IPS-18a (cell line): ENCODE data around the gene MFAP5.
"Not testable (repeated sequence)": the region's sequence is repeated elsewhere in the genome, so short reads cannot be mapped to it uniquely, and the experiment has no call there.

Source experiments
- H3K27ac ChIP-seq: one replicate; pipeline ENCODE4 v1.5.1; 2013; ENCODE audit warnings: low read length
- H3K27me3 ChIP-seq: one replicate; pipeline ENCODE4 v1.6.1; 2013; ENCODE audit warnings: mild to moderate bottlenecking, low read length; ENCODE audit not compliant: control insufficient read depth, insufficient read depth
- H3K36me3 ChIP-seq: one replicate; pipeline ENCODE4 v1.6.1; 2013; ENCODE audit warnings: low read depth, low read length; ENCODE audit not compliant: control insufficient read depth
- H3K4me1 ChIP-seq: one replicate; pipeline ENCODE4 v1.6.1; 2013; ENCODE audit warnings: low read depth, low read length; ENCODE audit not compliant: control insufficient read depth
- H3K4me3 ChIP-seq: one replicate; pipeline ENCODE4 v1.5.1; 2013; ENCODE audit warnings: low read length
- H3K9ac ChIP-seq: one replicate; pipeline ENCODE4 v1.6.1; 2013; ENCODE audit warnings: mild to moderate bottlenecking, low read length, moderate library complexity
- H3K9me3 ChIP-seq: one replicate; pipeline ENCODE4 v1.6.1; 2013; ENCODE audit warnings: low read depth, low read length; ENCODE audit not compliant: control insufficient read depth

The MFAP5 gene

DNA sequence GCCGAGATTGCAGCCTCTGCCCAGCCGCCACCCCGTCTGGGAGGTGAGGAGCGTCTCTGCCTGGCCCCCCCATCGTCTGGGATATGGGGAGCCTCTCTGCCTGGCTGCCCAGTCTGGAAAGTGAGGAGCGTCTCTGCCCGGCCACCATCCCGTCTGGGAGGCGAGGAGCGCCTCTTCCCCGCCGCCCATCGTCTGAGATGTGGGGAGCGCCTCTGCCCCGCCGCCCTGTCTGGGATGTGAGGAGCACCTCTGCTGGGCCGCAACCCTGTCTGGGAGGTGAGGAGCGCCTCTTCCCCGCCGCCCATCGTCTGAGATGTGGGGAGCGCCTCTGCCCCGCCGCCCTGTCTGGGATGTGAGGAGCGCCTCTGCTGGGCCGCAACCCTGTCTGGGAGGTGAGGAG is 37.9 kb downstream of the MFAP5 start:
- H3K4me3 ChIP-seq, H3K9me3 ChIP-seq, H3K4me1 ChIP-seq, H3K9ac ChIP-seq, H3K27me3 ChIP-seq, H3K36me3 ChIP-seq, H3K27ac ChIP-seq: not testable (repeated sequence)

DNA sequence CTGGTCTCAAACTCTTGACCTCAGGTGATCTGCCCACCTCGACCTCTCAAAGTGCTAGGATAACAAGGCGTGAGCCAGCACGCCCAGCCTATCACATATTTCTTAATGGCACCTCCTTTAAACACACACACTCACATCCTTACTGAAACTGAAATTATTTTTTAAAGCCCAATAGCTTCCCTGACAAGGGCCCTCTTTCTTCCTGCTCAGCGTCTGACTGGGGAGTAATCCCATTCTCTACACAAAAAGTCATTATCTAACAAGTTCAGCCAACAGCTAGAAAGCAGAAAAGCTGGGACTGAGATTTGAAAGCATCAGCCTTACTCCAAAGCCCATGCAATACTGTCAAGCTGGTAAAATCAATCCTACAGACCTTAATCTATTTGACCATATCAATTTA is 40.0 kb downstream of the MFAP5 start:
- no peaks in the 10 kb centered on the region for H3K27me3 ChIP-seq
- no peaks in the 10 kb centered on the region for H3K36me3 ChIP-seq
- no peak overlapping the region for H3K4me3 ChIP-seq
- H3K4me1 ChIP-seq, result no peaks in the 10 kb centered on the region
- no peak overlapping the region for H3K27ac ChIP-seq
- no peak overlapping the region for H3K9ac ChIP-seq
- peaks cover 3% of the 10 kb centered on the region for H3K9me3 ChIP-seq

DNA sequence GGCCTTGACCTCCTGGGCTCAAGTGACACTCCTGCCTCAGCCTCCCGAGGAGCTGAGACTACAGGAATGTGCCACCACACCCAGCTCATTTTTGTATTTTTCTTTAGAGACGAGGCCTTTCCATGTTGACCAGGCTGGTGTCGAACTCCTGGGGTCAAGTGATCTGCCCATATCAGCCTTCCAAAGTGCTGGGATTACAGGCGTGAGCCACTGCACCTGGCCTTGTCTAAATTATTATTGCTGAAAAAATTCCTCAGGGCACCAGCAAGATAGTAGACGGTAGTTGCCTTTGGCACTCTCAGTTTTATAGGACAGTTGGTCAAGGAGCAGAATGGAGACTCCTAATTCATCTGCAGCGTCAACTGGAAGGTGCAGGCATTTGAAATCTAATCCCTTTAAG is 47.4 kb downstream of the MFAP5 start:
- H3K27me3 ChIP-seq, result no peaks in the 10 kb centered on the region
- no peaks in the 10 kb centered on the region for H3K36me3 ChIP-seq
- no peak overlapping the region for H3K27ac ChIP-seq
- no peaks in the 10 kb centered on the region for H3K9me3 ChIP-seq
- H3K4me3 ChIP-seq, result no peak overlapping the region
- no peaks in the 10 kb centered on the region for H3K4me1 ChIP-seq
- H3K9ac ChIP-seq, result no peak overlapping the region

DNA sequence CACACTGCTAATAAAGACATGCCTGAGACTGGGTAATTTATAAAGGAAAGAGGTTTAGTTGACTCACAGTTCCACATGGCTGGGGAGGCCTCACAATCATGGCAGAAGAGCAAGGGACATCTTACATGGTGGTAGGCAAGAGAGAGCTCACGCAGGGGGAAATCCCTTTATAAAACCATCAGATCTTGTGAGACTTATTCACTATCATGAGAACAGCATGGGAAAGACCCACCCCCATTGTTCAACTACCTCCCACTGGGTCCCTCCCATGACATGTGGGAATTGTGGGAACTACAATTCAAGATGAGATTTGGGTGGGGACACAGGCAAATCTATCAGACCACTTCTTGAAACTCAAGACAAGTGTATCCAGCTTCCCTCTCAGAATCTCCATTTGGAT is 48.7 kb downstream of the MFAP5 start:
- not testable (repeated sequence) for H3K4me3 ChIP-seq, H3K9ac ChIP-seq, H3K27ac ChIP-seq, H3K27me3 ChIP-seq, H3K36me3 ChIP-seq, H3K4me1 ChIP-seq, H3K9me3 ChIP-seq

DNA sequence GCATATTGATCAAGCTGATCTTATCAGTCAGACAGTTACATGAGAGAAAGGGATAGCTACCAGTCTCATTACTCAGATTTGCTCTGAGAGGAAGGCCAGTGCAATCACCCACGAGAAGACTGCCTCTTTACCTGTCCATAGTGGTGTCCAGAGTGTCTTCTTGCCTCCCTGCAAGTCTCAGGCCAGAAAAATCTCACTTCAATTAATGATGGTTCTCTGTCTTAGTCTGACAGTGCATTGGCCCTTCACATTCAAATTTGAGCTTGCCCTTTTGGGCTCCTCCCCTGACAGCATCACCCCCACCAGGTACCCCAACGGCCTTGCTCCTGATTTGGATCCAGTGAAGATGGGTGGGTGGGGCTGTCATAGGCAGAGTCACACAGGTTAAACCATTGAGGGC is 50.0 kb downstream of the MFAP5 start, which contains the start of gene AICDA:
Gene AICDA, minus strand, starts transcription at position 231 of the 400 bp plus-strand sequence. Its CDS starts 92 bp downstream, at position 139.
- Histone ChIP-seq H3K4me3 (no peak within 1 kb of the TSS), H3K27ac (no peak within 1 kb of the TSS)

DNA sequence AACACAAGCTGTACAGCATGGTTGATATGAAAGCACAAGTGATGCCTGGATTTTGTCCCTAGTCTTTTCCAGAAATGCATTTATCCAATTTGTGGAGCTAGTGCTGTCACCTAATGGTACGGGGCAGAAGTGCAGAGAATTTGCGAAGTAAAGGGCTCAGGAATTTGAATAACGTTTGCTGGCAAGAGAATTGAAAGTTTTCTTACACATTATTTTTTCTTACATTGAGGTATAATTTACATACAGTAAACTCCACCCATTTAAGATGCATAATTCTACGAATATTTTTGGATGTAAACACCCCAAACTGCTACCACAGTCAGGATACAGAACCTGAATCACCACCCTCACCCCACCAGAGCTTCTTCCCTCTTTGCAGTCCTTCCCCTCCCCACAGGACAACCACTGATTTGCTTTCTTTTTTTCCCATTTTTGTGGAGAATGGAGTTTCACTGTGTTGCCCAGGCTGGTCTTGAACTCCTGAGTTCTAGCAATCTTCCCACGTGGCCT is 53.5 kb downstream of the MFAP5 start:
- no peaks in the 10 kb centered on the region for H3K36me3 ChIP-seq
- peaks cover 4% of the 10 kb centered on the region for H3K4me1 ChIP-seq
- H3K27ac ChIP-seq, result no peak overlapping the region
- no peak overlapping the region for H3K4me3 ChIP-seq
- no peak overlapping the region for H3K9ac ChIP-seq
- no peaks in the 10 kb centered on the region for H3K9me3 ChIP-seq
- no peaks in the 10 kb centered on the region for H3K27me3 ChIP-seq

More for the DNA sequence above, 50.0 kb downstream of the MFAP5 start, which contains the start of gene AICDA:
- no peaks in the 10 kb centered on the region for H3K9me3 ChIP-seq
- no peaks in the 10 kb centered on the region for H3K36me3 ChIP-seq
- H3K27me3 ChIP-seq, result no peaks in the 10 kb centered on the region
- H3K9ac ChIP-seq, result no peak within 1 kb of the TSS
- peaks cover 4% of the 10 kb centered on the region for H3K4me1 ChIP-seq

DNA sequence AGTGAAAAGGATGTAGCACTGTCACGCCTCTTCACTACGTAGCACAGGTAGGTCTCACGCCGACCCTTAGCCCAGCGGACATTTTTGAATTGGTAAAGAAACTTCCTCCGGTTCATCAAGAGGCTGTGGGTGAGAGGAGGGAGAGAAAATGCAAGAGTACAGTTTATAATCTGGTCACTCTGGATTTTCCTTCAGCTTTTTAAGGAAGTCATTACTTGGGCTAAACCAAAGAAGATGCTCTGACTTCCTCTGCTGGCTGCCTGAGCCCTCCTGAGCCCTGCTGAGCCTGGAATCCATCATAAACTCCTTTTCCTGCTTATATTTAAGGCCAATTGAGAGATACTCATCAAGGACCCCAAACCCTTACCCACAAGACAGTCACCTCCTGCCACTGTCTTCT is 55.7 kb downstream of the MFAP5 start:
- no peak overlapping the region for H3K27ac ChIP-seq
- H3K9ac ChIP-seq, result no peak overlapping the region
- peaks cover 4% of the 10 kb centered on the region for H3K4me1 ChIP-seq
- H3K4me3 ChIP-seq, result no peak overlapping the region
- H3K9me3 ChIP-seq, result no peaks in the 10 kb centered on the region
- H3K36me3 ChIP-seq, result no peaks in the 10 kb centered on the region
- no peaks in the 10 kb centered on the region for H3K27me3 ChIP-seq

DNA sequence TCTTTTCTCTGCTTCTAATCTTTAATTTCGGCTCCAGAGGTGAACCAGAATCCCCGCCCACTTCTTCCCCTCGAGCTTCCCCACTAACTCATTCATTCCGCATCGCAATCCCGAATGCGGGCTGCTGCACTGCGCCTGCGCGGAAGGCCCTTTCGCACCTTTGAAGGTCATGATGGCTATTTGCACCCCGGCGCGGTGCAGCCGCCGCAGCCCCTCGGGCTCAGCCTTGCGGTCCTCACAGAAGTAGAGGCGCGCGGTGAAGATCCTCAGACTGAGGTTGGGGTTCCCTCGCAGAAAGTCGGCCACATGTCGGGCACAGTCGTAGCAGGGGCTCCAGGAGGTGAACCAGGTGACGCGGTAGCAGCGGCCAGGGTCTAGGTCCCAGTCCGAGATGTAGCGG is 57.6 kb downstream of the MFAP5 start:
- no peak overlapping the region for H3K27ac ChIP-seq
- no peak overlapping the region for H3K4me3 ChIP-seq
- H3K9ac ChIP-seq, result no peak overlapping the region
- H3K4me1 ChIP-seq, result peaks cover 4% of the 10 kb centered on the region
- H3K9me3 ChIP-seq, result no peaks in the 10 kb centered on the region
- H3K36me3 ChIP-seq, result no peaks in the 10 kb centered on the region
- no peaks in the 10 kb centered on the region for H3K27me3 ChIP-seq

DNA sequence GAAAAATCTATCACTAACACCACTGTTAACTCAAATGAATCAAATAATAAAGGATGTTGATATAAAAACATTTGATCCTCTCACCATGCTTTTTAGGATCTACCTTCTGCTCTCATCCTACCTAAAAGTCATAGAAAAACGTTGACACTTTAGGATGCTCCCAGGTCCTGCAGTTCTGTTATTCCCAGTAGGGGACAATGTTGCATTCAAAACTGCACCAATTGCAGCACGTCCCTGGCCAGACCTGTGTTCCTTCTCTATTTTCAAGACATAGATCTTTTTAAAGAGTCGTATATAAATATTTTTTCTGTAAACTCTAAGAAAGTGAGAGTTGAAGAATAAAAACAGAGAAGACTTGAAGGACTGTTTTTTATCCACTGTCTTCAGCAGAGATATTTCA is 58.8 kb downstream of the MFAP5 start:
- H3K27ac ChIP-seq, result no peak overlapping the region
- no peaks in the 10 kb centered on the region for H3K4me1 ChIP-seq
- H3K36me3 ChIP-seq, result no peaks in the 10 kb centered on the region
- H3K4me3 ChIP-seq, result no peak overlapping the region
- H3K27me3 ChIP-seq, result no peaks in the 10 kb centered on the region
- H3K9ac ChIP-seq, result no peak overlapping the region
- no peaks in the 10 kb centered on the region for H3K9me3 ChIP-seq

DNA sequence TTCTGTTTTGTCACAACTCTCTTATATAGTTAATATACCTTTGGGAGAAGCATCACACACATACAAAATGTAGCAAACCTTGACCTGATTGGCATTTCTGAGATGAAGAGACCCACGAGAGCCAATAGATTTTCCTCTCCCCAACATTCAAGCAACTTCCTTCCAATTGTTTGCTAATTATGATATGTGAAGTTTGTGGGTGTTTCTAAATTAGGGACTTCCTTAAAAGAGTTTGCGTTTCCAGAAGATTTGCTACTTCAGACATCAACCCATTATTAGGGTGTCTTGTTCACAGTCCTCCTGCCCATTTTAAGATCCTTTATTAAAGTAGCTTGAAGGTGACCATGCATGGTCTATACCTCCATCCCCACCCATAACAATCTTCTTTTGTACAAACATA is 59.3 kb downstream of the MFAP5 start:
- no peak overlapping the region for H3K4me3 ChIP-seq
- H3K27me3 ChIP-seq, result no peaks in the 10 kb centered on the region
- H3K9ac ChIP-seq, result no peak overlapping the region
- H3K4me1 ChIP-seq, result no peaks in the 10 kb centered on the region
- no peak overlapping the region for H3K27ac ChIP-seq
- H3K36me3 ChIP-seq, result no peaks in the 10 kb centered on the region
- no peaks in the 10 kb centered on the region for H3K9me3 ChIP-seq

DNA sequence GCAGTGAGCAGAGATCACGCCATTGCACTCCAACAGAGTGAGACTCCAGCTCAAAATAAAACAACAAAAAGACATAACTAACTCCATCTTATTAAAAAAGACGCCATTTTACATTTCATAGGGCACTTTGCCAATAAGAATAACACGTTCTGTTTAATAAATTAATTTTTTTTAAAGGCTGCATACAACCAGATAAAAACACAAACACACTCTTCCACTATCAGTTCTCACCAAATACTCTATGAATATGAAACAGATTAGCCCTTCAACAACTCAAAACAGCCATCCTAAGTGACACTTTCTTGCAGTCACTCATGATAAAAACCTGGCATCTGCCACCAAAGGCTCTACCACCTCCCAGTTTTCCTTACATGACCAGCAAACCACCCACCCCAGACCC is 66.1 kb downstream of the MFAP5 start:
- no peak overlapping the region for H3K9ac ChIP-seq
- H3K27me3 ChIP-seq, result no peaks in the 10 kb centered on the region
- no peaks in the 10 kb centered on the region for H3K9me3 ChIP-seq
- no peaks in the 10 kb centered on the region for H3K4me1 ChIP-seq
- H3K36me3 ChIP-seq, result no peaks in the 10 kb centered on the region
- H3K4me3 ChIP-seq, result no peak overlapping the region
- H3K27ac ChIP-seq, result no peak overlapping the region
